ENCODE results near the gene PRDM2. TPM values are rescaled to one million over a fixed set of nuclear protein-coding genes. Genes with fewer than 3 reads are reported as not detected.
"Not testable (repeated sequence)": the region's sequence is repeated elsewhere in the genome, so short reads cannot be mapped to it uniquely, and the experiment has no call there.

PRDM2 gene
- total RNA-seq, 1 donor from 2014 or later: 23.0 TPM

GRCh38 chr1:13675151-13675651 lies 24.8 kb upstream of the PRDM2 start:
- Histone ChIP-seq H3K9me3 (ENCODE audit: control insufficient read depth in 3 of 3, low read length in 3 of 3) (no peaks in the 10 kb centered on the region), H3K9ac (ENCODE audit: low read depth in 1 of 3, low read length in 3 of 3) (no peak overlapping the region), H3K36me3 (ENCODE audit: control insufficient read depth in 3 of 3, insufficient read depth in 3 of 3, low read length in 3 of 3) (no peaks in the 10 kb centered on the region), H3K4me1 (ENCODE audit: control insufficient read depth in 3 of 3, insufficient read depth in 3 of 3, low read length in 3 of 3) (no peaks in the 10 kb centered on the region), H3K27ac (ENCODE audit: low read depth, low read length) (no peak overlapping the region), H3K4me3 (ENCODE audit: low read length in 3 of 3) (no peak overlapping the region), H3K27me3 (ENCODE audit: control insufficient read depth in 3 of 3, insufficient read depth in 3 of 3, low read length in 3 of 3) (peaks cover 0 to 4% (median 2%) of the 10 kb centered on the region in 3 donors)

- Histone ChIP-seq H3K27ac (ENCODE audit: low read depth, low read length) (no peak overlapping the region), H3K4me3 (ENCODE audit: low read length in 3 of 3) (no peak overlapping the region), H3K4me1 (ENCODE audit: control insufficient read depth in 3 of 3, insufficient read depth in 3 of 3, low read length in 3 of 3) (no peaks in the 10 kb centered on the region), H3K9me3 (ENCODE audit: control insufficient read depth in 3 of 3, low read length in 3 of 3) (no peaks in the 10 kb centered on the region), H3K36me3 (ENCODE audit: control insufficient read depth in 3 of 3, insufficient read depth in 3 of 3, low read length in 3 of 3) (no peaks in the 10 kb centered on the region), H3K27me3 (ENCODE audit: control insufficient read depth in 3 of 3, insufficient read depth in 3 of 3, low read length in 3 of 3) (peaks cover 0 to 7% (median 2%) of the 10 kb centered on the region in 3 donors), H3K9ac (ENCODE audit: low read depth in 1 of 3, low read length in 3 of 3) (no peak overlapping the region)
These were observed 22.1 kb upstream of the PRDM2 start for GRCh38 chr1:13677896-13678295.

- no peak overlapping the region for H3K27ac ChIP-seq (ENCODE audit: low read depth, low read length)
- peaks cover 0 to 7% (median 6%) of the 10 kb centered on the region in 3 donors for H3K27me3 ChIP-seq (ENCODE audit: control insufficient read depth in 3 of 3, insufficient read depth in 3 of 3, low read length in 3 of 3)
- no peak overlapping the region for H3K4me3 ChIP-seq (ENCODE audit: low read length in 3 of 3)
- no peaks in the 10 kb centered on the region for H3K36me3 ChIP-seq (ENCODE audit: control insufficient read depth in 3 of 3, insufficient read depth in 3 of 3, low read length in 3 of 3)
- no peaks in the 10 kb centered on the region for H3K9me3 ChIP-seq (ENCODE audit: control insufficient read depth in 3 of 3, low read length in 3 of 3)
- H3K9ac ChIP-seq (ENCODE audit: low read depth in 1 of 3, low read length in 3 of 3): no peak overlapping the region
- no peaks in the 10 kb centered on the region for H3K4me1 ChIP-seq (ENCODE audit: control insufficient read depth in 3 of 3, insufficient read depth in 3 of 3, low read length in 3 of 3)
These were observed 20.3 kb upstream of the PRDM2 start for GRCh38 chr1:13679651-13680050.

- H3K36me3 ChIP-seq (ENCODE audit: control insufficient read depth in 3 of 3, insufficient read depth in 3 of 3, low read length in 3 of 3); H3K9ac ChIP-seq (ENCODE audit: low read depth in 1 of 3, low read length in 3 of 3); H3K4me3 ChIP-seq (ENCODE audit: low read length in 3 of 3); H3K27me3 ChIP-seq (ENCODE audit: control insufficient read depth in 3 of 3, insufficient read depth in 3 of 3, low read length in 3 of 3); H3K9me3 ChIP-seq (ENCODE audit: control insufficient read depth in 3 of 3, low read length in 3 of 3); H3K4me1 ChIP-seq (ENCODE audit: control insufficient read depth in 3 of 3, insufficient read depth in 3 of 3, low read length in 3 of 3); H3K27ac ChIP-seq (ENCODE audit: low read depth, low read length): not testable (repeated sequence)
These were observed 19.4 kb upstream of the PRDM2 start for GRCh38 chr1:13680609-13681008.

GRCh38 chr1:13681921-13682320 lies 18.1 kb upstream of the PRDM2 start:
- Histone ChIP-seq H3K27me3 (ENCODE audit: control insufficient read depth in 3 of 3, insufficient read depth in 3 of 3, low read length in 3 of 3) (peaks cover 0 to 9% (median 7%) of the 10 kb centered on the region in 3 donors), H3K27ac (ENCODE audit: low read depth, low read length) (no peak overlapping the region), H3K36me3 (ENCODE audit: control insufficient read depth in 3 of 3, insufficient read depth in 3 of 3, low read length in 3 of 3) (no peaks in the 10 kb centered on the region), H3K4me3 (ENCODE audit: low read length in 3 of 3) (no peak overlapping the region), H3K4me1 (ENCODE audit: control insufficient read depth in 3 of 3, insufficient read depth in 3 of 3, low read length in 3 of 3) (no peaks in the 10 kb centered on the region), H3K9me3 (ENCODE audit: control insufficient read depth in 3 of 3, low read length in 3 of 3) (no peaks in the 10 kb centered on the region), H3K9ac (ENCODE audit: low read depth in 1 of 3, low read length in 3 of 3) (no peak overlapping the region)

GRCh38 chr1:13682444-13682843 lies 17.5 kb upstream of the PRDM2 start:
- Histone ChIP-seq H3K4me3 (ENCODE audit: low read length in 3 of 3) (no peak overlapping the region), H3K9me3 (ENCODE audit: control insufficient read depth in 3 of 3, low read length in 3 of 3) (no peaks in the 10 kb centered on the region), H3K4me1 (ENCODE audit: control insufficient read depth in 3 of 3, insufficient read depth in 3 of 3, low read length in 3 of 3) (no peaks in the 10 kb centered on the region), H3K36me3 (ENCODE audit: control insufficient read depth in 3 of 3, insufficient read depth in 3 of 3, low read length in 3 of 3) (no peaks in the 10 kb centered on the region), H3K9ac (ENCODE audit: low read depth in 1 of 3, low read length in 3 of 3) (no peak overlapping the region), H3K27me3 (ENCODE audit: control insufficient read depth in 3 of 3, insufficient read depth in 3 of 3, low read length in 3 of 3) (peaks cover 0 to 9% (median 7%) of the 10 kb centered on the region in 3 donors), H3K27ac (ENCODE audit: low read depth, low read length) (no peak overlapping the region)

GRCh38 chr1:13683206-13683605 lies 16.8 kb upstream of the PRDM2 start:
- H3K4me3 ChIP-seq (ENCODE audit: low read length in 3 of 3): no peak overlapping the region
- H3K27me3 ChIP-seq (ENCODE audit: control insufficient read depth in 3 of 3, insufficient read depth in 3 of 3, low read length in 3 of 3): peaks cover 0 to 9% (median 7%) of the 10 kb centered on the region in 3 donors
- H3K4me1 ChIP-seq (ENCODE audit: control insufficient read depth in 3 of 3, insufficient read depth in 3 of 3, low read length in 3 of 3): no peaks in the 10 kb centered on the region
- H3K9ac ChIP-seq (ENCODE audit: low read depth in 1 of 3, low read length in 3 of 3): no peak overlapping the region
- H3K36me3 ChIP-seq (ENCODE audit: control insufficient read depth in 3 of 3, insufficient read depth in 3 of 3, low read length in 3 of 3): no peaks in the 10 kb centered on the region
- no peak overlapping the region for H3K27ac ChIP-seq (ENCODE audit: low read depth, low read length)
- no peaks in the 10 kb centered on the region for H3K9me3 ChIP-seq (ENCODE audit: control insufficient read depth in 3 of 3, low read length in 3 of 3)

- Histone ChIP-seq H3K4me3 (ENCODE audit: low read length in 3 of 3) (no peak overlapping the region), H3K27ac (ENCODE audit: low read depth, low read length) (no peak overlapping the region), H3K4me1 (ENCODE audit: control insufficient read depth in 3 of 3, insufficient read depth in 3 of 3, low read length in 3 of 3) (no peaks in the 10 kb centered on the region), H3K36me3 (ENCODE audit: control insufficient read depth in 3 of 3, insufficient read depth in 3 of 3, low read length in 3 of 3) (no peaks in the 10 kb centered on the region), H3K9ac (ENCODE audit: low read depth in 1 of 3, low read length in 3 of 3) (no peak overlapping the region), H3K9me3 (ENCODE audit: control insufficient read depth in 3 of 3, low read length in 3 of 3) (no peaks in the 10 kb centered on the region), H3K27me3 (ENCODE audit: control insufficient read depth in 3 of 3, insufficient read depth in 3 of 3, low read length in 3 of 3) (peaks cover 3 to 7% (median 5%) of the 10 kb centered on the region in 3 donors)
These were observed 12.8 kb upstream of the PRDM2 start for GRCh38 chr1:13687151-13687715.

GRCh38 chr1:13693094-13693493 lies 6.9 kb upstream of the PRDM2 start:
- H3K36me3 ChIP-seq (ENCODE audit: control insufficient read depth in 3 of 3, insufficient read depth in 3 of 3, low read length in 3 of 3); H3K9ac ChIP-seq (ENCODE audit: low read depth in 1 of 3, low read length in 3 of 3); H3K4me3 ChIP-seq (ENCODE audit: low read length in 3 of 3); H3K27ac ChIP-seq (ENCODE audit: low read depth, low read length); H3K4me1 ChIP-seq (ENCODE audit: control insufficient read depth in 3 of 3, insufficient read depth in 3 of 3, low read length in 3 of 3); H3K9me3 ChIP-seq (ENCODE audit: control insufficient read depth in 3 of 3, low read length in 3 of 3): not testable (repeated sequence)
- peaks cover 3 to 22% (median 6%) of the 10 kb centered on the region in 3 donors for H3K27me3 ChIP-seq (ENCODE audit: control insufficient read depth in 3 of 3, insufficient read depth in 3 of 3, low read length in 3 of 3)

GRCh38 chr1:13694886-13695684 lies 4.9 kb upstream of the PRDM2 start:
- Histone ChIP-seq H3K4me1 (ENCODE audit: control insufficient read depth in 3 of 3, insufficient read depth in 3 of 3, low read length in 3 of 3) (peaks cover 4 to 8% (median 5%) of the 10 kb centered on the region in 3 donors), H3K36me3 (ENCODE audit: control insufficient read depth in 3 of 3, insufficient read depth in 3 of 3, low read length in 3 of 3) (no peaks in the 10 kb centered on the region), H3K27me3 (ENCODE audit: control insufficient read depth in 3 of 3, insufficient read depth in 3 of 3, low read length in 3 of 3) (peaks cover 3 to 24% (median 6%) of the 10 kb centered on the region in 3 donors), H3K27ac (ENCODE audit: low read depth, low read length) (no peak overlapping the region), H3K9ac (ENCODE audit: low read depth in 1 of 3, low read length in 3 of 3) (no peak overlapping the region), H3K9me3 (ENCODE audit: control insufficient read depth in 3 of 3, low read length in 3 of 3) (peaks cover 0 to 5% (median 5%) of the 10 kb centered on the region in 3 donors), H3K4me3 (ENCODE audit: low read length in 3 of 3) (no peak overlapping the region)

All from skeletal muscle tissue (tissue), 4 donors.